PC-9 (cell line): Measurements from ENCODE around the gene HMX1. TPM values are rescaled to one million over a fixed set of nuclear protein-coding genes. Genes with fewer than 3 reads are reported as not detected.

ENCODE experiments used
- BruUV-seq: library from RNA; stranded (reverse); fragments of 400-500 nt; replicated peaks from 2 replicates; lab custom pipeline; 2021; lab: Mats Ljungman, UMichigan
- CTCF ChIA-PET: fragments of 300-600 bp; sonication (Branson Sonifier 250); formaldehyde crosslinking; loops from one replicate; lab custom pipeline; 2022; ENCODE audit warnings: antibody characterized with exemption; lab: Charles Lee
- POLR2A ChIA-PET: fragments of 300-600 bp; sonication (Branson Sonifier 250); formaldehyde crosslinking; loops from one replicate; lab custom pipeline; 2022; ENCODE audit warnings: antibody characterized with exemption; ENCODE audit not compliant: unreplicated experiment; lab: Charles Lee
- DNase-seq, 2 experiments: peaks; one replicate each; pipeline versions ENCODE4 v3.0.0 to v3.0.0-alpha.2; 2015 to 2022; ENCODE audit warnings: mixed read lengths in 1 of 2
- H2AFZ ChIP-seq: fragments of 200-600 bp; sonication (generic); 2 replicates; pipeline ENCODE4 v1.8.1; 2017; ENCODE audit warnings: antibody characterized with exemption
- H3F3A ChIP-seq: fragments of 200-600 bp; sonication (generic); 2 replicates; pipeline ENCODE4 v1.8.1; 2017; ENCODE audit warnings: antibody characterized with exemption, mild to moderate bottlenecking, low read depth; ENCODE audit not compliant: insufficient read depth
- H3K27ac ChIP-seq: fragments of 200-600 bp; sonication (generic); 2 replicates; pipeline ENCODE4 v1.6.1; 2016; ENCODE audit warnings: mixed run types
- H3K27me3 ChIP-seq: fragments of 200-600 bp; sonication (generic); 2 replicates; pipeline ENCODE4 v1.6.1; 2016; ENCODE audit warnings: low read depth, mixed run types; ENCODE audit not compliant: insufficient read depth
- H3K36me3 ChIP-seq: fragments of 200-600 bp; sonication (generic); 2 replicates; pipeline ENCODE4 v1.6.1; 2016; ENCODE audit warnings: low read depth, mixed run types
- H3K4me1 ChIP-seq: fragments of 200-600 bp; sonication (generic); replicated peaks from 2 replicates; pipeline ENCODE4 v1.6.1; 2016; ENCODE audit warnings: mixed run types; ENCODE audit not compliant: insufficient read depth
- H3K4me2 ChIP-seq: fragments of 200-600 bp; sonication (generic); 2 replicates; pipeline ENCODE4 v1.6.1; 2017; ENCODE audit warnings: mixed run types
- H3K4me3 ChIP-seq: fragments of 200-600 bp; sonication (generic); 2 replicates; pipeline ENCODE4 v1.6.1; 2016; ENCODE audit warnings: mixed run types
- H3K79me2 ChIP-seq: fragments of 200-600 bp; sonication (generic); 2 replicates; pipeline ENCODE4 v1.6.1; 2017; ENCODE audit warnings: low read depth, mixed run types
- H3K9me2 ChIP-seq: fragments of 200-600 bp; sonication (generic); 2 replicates; pipeline ENCODE4 v1.8.1; 2017; ENCODE audit warnings: mild to moderate bottlenecking; ENCODE audit not compliant: insufficient read depth
- H3K9me3 ChIP-seq: fragments of 200-600 bp; sonication (generic); 2 replicates; pipeline ENCODE4 v1.8.1; 2016; ENCODE audit warnings: low read depth; ENCODE audit not compliant: insufficient read depth
- H4K20me1 ChIP-seq: fragments of 200-600 bp; sonication (generic); 2 replicates; pipeline ENCODE4 v1.8.1; 2017; ENCODE audit not compliant: insufficient read depth
- EZH2 ChIP-seq: fragments of 200-600 bp; sonication (generic); IDR thresholded peaks from 2 replicates; pipeline ENCODE4 v1.8.0; 2017; ENCODE audit warnings: antibody characterized with exemption, low read depth
- intact Hi-C: fragments of 100-400 bp; cut with micrococcal nuclease; formaldehyde crosslinking; loops from one replicate; pipeline ENCODE4 v1.10.0; 2022; ENCODE audit not compliant: unreplicated experiment
- total RNA-seq: library from RNA; stranded (reverse); gene quantifications from 2 replicates; pipeline ENCODE4 v1.2.3, GENCODE V29; 2021
- TF ChIP-seq, protein P1 (sequence below): fragments of 200-600 bp; sonication (generic); conservative IDR thresholded peaks from 2 replicates; pipeline ENCODE4 v1.6.1; 2017; ENCODE audit warnings: mixed run types, antibody characterized with exemption, mild to moderate bottlenecking, moderate library complexity

HMX1 gene
- total RNA-seq, 1 experiment from 2014 or later: not detected

DNA sequence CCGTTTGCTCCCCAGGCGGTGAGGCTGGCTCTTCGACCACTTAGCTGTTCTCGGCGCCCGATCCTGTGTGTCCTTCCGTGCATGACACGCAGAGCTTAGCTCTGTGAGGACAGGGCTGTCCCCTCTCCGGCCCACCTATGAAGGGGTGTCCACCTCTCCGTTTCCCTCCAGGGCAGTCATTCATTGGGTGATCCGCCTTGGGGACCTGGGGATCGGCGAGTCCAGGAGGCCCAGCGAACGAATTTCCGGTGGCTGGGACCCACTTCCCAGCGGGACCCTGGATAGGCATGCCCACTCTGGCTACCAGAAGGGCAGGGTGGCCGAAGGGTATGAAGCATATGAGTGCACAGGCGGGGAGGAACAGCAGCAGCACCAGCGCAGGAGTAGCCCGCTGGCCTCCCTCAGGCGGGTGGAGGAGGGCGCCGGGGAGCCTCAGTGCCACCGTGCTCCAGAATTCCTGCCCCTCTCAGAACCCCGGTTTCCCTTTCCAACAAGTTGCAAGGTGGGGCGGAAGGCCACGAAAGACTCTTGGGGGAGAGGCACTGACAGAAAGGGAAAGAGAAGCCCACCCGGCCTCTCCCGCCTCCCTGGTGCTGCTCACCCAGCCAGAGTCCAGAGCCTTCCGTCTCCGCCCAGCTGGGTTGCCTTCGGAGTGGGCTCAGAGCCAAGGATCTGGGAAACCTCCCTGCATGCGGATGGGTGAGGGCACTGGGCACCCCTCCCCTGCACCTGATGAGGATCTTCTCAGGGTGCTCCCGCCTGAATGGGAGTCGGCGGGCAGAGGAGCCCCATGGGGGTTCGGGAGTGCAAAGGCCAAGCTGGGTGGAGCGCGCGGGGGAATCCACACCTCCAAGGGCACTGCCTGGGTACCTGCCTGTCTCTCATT lies 8.6 kb downstream of the HMX1 start:
- H2AFZ ChIP-seq: no peak overlapping the region
- no peak for DNase-seq
- H3K4me3 ChIP-seq: no peak overlapping the region
- CTCF ChIA-PET: no interaction called here
- H3K9me2 ChIP-seq: no peaks in the 10 kb centered on the region
- peaks cover 21% of the 10 kb centered on the region for H3K27me3 ChIP-seq
- no peak overlapping the region for H3K4me2 ChIP-seq
- H3F3A ChIP-seq: no peaks in the 10 kb centered on the region
- no peaks in the 10 kb centered on the region for H4K20me1 ChIP-seq
- POLR2A ChIA-PET: no interaction called here
- H3K36me3 ChIP-seq: no peaks in the 10 kb centered on the region
- H3K27ac ChIP-seq: no peak overlapping the region
- H3K79me2 ChIP-seq: no peaks in the 10 kb centered on the region
- TF ChIP-seq EZH2: no peak
- TF ChIP-seq, protein P1, sequence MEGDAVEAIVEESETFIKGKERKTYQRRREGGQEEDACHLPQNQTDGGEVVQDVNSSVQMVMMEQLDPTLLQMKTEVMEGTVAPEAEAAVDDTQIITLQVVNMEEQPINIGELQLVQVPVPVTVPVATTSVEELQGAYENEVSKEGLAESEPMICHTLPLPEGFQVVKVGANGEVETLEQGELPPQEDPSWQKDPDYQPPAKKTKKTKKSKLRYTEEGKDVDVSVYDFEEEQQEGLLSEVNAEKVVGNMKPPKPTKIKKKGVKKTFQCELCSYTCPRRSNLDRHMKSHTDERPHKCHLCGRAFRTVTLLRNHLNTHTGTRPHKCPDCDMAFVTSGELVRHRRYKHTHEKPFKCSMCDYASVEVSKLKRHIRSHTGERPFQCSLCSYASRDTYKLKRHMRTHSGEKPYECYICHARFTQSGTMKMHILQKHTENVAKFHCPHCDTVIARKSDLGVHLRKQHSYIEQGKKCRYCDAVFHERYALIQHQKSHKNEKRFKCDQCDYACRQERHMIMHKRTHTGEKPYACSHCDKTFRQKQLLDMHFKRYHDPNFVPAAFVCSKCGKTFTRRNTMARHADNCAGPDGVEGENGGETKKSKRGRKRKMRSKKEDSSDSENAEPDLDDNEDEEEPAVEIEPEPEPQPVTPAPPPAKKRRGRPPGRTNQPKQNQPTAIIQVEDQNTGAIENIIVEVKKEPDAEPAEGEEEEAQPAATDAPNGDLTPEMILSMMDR: no peak
- no peaks in the 10 kb centered on the region for H3K4me1 ChIP-seq
- intact Hi-C loops: no loop called here
- H3K9me3 ChIP-seq: no peaks in the 10 kb centered on the region
- BruUV-seq: no TSS peak

GRCh38 chr4:8862334-8862733 lies 9.3 kb downstream of the HMX1 start:
- no peaks in the 10 kb centered on the region for H3K36me3 ChIP-seq
- no TSS peak for BruUV-seq
- H3K9me2 ChIP-seq: no peaks in the 10 kb centered on the region
- H3K4me1 ChIP-seq: no peaks in the 10 kb centered on the region
- H3K27me3 ChIP-seq: peaks cover 21% of the 10 kb centered on the region
- no peaks in the 10 kb centered on the region for H3K79me2 ChIP-seq
- H2AFZ ChIP-seq: no peak overlapping the region
- POLR2A ChIA-PET: no interaction called here
- H3F3A ChIP-seq: no peaks in the 10 kb centered on the region
- H3K27ac ChIP-seq: no peak overlapping the region
- no peaks in the 10 kb centered on the region for H3K9me3 ChIP-seq
- TF ChIP-seq, protein P1: no peak
- TF ChIP-seq EZH2: no peak
- H3K4me2 ChIP-seq: no peak overlapping the region
- intact Hi-C loops: no loop called here
- DNase-seq: no peak
- H4K20me1 ChIP-seq: no peaks in the 10 kb centered on the region
- H3K4me3 ChIP-seq: no peak overlapping the region
- CTCF ChIA-PET: no interaction called here

GRCh38 chr4:8861576-8862295 lies 9.9 kb downstream of the HMX1 start:
- no peaks in the 10 kb centered on the region for H3K79me2 ChIP-seq
- intact Hi-C loops: no loop called here
- H4K20me1 ChIP-seq: no peaks in the 10 kb centered on the region
- no peaks in the 10 kb centered on the region for H3K9me2 ChIP-seq
- no peak overlapping the region for H3K4me2 ChIP-seq
- no peaks in the 10 kb centered on the region for H3K36me3 ChIP-seq
- H3K4me1 ChIP-seq: no peaks in the 10 kb centered on the region
- no peak overlapping the region for H3K4me3 ChIP-seq
- no peak for DNase-seq
- POLR2A ChIA-PET: no interaction called here
- H3F3A ChIP-seq: no peaks in the 10 kb centered on the region
- peaks cover 20% of the 10 kb centered on the region for H3K27me3 ChIP-seq
- CTCF ChIA-PET: no interaction called here
- BruUV-seq: no TSS peak
- TF ChIP-seq, protein P1: no peak
- no peak for TF ChIP-seq EZH2
- H2AFZ ChIP-seq: no peak overlapping the region
- H3K9me3 ChIP-seq: no peaks in the 10 kb centered on the region
- no peak overlapping the region for H3K27ac ChIP-seq
